Measurements from ENCODE around the gene EDIL3.

DNA sequence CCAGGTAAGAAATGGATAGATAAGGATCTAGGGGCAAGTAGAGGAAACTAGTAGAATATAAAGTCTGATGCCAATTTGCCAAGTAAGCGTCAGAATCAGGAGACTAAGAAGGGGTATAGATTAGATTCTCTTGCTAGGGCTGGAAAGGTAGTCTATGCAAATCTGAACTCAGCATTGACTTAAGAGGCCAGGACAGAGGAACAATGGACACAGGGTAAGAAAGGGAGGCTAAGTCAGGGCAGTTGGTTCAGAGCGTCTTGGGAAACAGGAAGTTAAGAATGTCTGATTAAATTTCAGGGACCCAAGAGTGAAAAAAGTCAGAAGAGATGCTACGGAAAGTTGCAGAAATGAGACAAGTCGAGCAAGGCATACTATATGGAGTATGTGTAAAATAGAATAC lies 400.8 kb downstream of the EDIL3 start:
- TF ChIP-seq, protein P1, sequence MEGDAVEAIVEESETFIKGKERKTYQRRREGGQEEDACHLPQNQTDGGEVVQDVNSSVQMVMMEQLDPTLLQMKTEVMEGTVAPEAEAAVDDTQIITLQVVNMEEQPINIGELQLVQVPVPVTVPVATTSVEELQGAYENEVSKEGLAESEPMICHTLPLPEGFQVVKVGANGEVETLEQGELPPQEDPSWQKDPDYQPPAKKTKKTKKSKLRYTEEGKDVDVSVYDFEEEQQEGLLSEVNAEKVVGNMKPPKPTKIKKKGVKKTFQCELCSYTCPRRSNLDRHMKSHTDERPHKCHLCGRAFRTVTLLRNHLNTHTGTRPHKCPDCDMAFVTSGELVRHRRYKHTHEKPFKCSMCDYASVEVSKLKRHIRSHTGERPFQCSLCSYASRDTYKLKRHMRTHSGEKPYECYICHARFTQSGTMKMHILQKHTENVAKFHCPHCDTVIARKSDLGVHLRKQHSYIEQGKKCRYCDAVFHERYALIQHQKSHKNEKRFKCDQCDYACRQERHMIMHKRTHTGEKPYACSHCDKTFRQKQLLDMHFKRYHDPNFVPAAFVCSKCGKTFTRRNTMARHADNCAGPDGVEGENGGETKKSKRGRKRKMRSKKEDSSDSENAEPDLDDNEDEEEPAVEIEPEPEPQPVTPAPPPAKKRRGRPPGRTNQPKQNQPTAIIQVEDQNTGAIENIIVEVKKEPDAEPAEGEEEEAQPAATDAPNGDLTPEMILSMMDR (IDR thresholded peaks at IDR 0.05; ENCODE audit: poor library complexity), result no peak
- no peak for TF ChIP-seq EZH2 (IDR thresholded peaks at IDR 0.05; ENCODE audit: borderline replicate concordance)

All from hepatocyte (in vitro differentiated cells).